MM.1S (cell line): ENCODE results near the gene CHST15.

Source experiments
- EZH2 ChIP-seq: fragments of 300-600 bp; sonication (generic); optimal IDR thresholded peaks from 2 replicates; pipeline ENCODE3; 2017; ENCODE audit warnings: low read depth, mild to moderate bottlenecking, antibody characterized with exemption, low read length, mixed read lengths
- TF ChIP-seq, protein P1 (sequence below): fragments of 300-600 bp; sonication (generic); IDR thresholded peaks from 2 replicates; pipeline ENCODE4 v1.5.1; 2016; ENCODE audit warnings: antibody characterized with exemption, low read length, mixed read lengths

DNA sequence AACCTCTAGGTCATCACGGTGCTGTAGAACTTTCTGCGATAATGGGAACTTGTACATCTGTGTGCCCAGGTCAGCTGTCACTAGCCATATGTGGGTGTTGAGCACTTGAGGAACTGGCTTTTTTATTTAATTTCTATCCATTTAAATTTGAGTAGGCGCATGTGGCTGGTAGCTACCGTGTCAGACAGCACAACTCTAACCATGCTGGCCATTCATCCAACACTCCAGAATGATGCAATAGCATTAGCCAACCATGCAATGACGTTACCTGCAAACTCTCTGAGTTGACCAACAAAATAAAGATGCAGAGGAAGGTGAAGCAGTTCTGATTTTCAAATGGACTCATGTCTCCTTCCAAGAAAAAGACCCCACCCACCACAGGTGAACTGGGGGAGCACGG, 24.4 kb upstream of the CHST15 start:
- TF ChIP-seq, protein P1, sequence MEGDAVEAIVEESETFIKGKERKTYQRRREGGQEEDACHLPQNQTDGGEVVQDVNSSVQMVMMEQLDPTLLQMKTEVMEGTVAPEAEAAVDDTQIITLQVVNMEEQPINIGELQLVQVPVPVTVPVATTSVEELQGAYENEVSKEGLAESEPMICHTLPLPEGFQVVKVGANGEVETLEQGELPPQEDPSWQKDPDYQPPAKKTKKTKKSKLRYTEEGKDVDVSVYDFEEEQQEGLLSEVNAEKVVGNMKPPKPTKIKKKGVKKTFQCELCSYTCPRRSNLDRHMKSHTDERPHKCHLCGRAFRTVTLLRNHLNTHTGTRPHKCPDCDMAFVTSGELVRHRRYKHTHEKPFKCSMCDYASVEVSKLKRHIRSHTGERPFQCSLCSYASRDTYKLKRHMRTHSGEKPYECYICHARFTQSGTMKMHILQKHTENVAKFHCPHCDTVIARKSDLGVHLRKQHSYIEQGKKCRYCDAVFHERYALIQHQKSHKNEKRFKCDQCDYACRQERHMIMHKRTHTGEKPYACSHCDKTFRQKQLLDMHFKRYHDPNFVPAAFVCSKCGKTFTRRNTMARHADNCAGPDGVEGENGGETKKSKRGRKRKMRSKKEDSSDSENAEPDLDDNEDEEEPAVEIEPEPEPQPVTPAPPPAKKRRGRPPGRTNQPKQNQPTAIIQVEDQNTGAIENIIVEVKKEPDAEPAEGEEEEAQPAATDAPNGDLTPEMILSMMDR, result no peak
- TF ChIP-seq EZH2, result no peak
